Adrenal gland (tissue), 12 donors: ENCODE results near the gene KIAA1958. TPM values are rescaled to one million over a fixed set of nuclear protein-coding genes. Genes with fewer than 3 reads are reported as not detected.

ENCODE experiments used
- DNase-seq, 7 donors: peaks; one replicate each; pipeline ENCODE4 v3.0.0-alpha.2; 2019 to 2020
- H3K27ac ChIP-seq, 5 donors: fragments of 200-600 bp; sonication (generic) in 4 of 5; 1 replicate in 3 of 5; 2 replicates in 2 of 5; pipeline versions ENCODE4 v1.5.1 to v1.8.0; 2016 to 2020; ENCODE audit warnings: mild to moderate bottlenecking in 1 of 5
- H3K27me3 ChIP-seq: fragments of 200-600 bp; 2 replicates; pipeline ENCODE4 v1.8.0; 2021
- H3K36me3 ChIP-seq, 2 donors: fragments of 200-600 bp; replicated peaks in 1 of 2; 1 replicate in 1 of 2; 2 replicates in 1 of 2; pipeline versions ENCODE4 v1.5.1 to v1.8.0; 2018 to 2022
- H3K4me1 ChIP-seq, 2 donors: fragments of 200-600 bp; replicated peaks in 1 of 2; 1 replicate in 1 of 2; 2 replicates in 1 of 2; pipeline versions ENCODE4 v1.5.1 to v1.8.0; 2018 to 2021
- H3K4me3 ChIP-seq, 4 donors: fragments of 200-600 bp; sonication (generic) in 3 of 4; one replicate each; pipeline ENCODE4 v1.5.1; 2016 to 2018
- H3K9me3 ChIP-seq, 3 donors: fragments of 200-600 bp; sonication (generic) in 1 of 3; replicated peaks in 1 of 3; 1 replicate in 2 of 3; 2 replicates in 1 of 3; pipeline versions ENCODE4 v1.5.1 to v1.8.0; 2016 to 2021
- POLR2A ChIP-seq, 2 donors: fragments of 450-650 bp; IDR thresholded peaks; one replicate each; pipeline ENCODE4 v1.6.1; 2017; ENCODE audit warnings: antibody characterized with exemption in 2 of 2, mild to moderate bottlenecking in 2 of 2, moderate library complexity in 1 of 2
- WGBS, 4 donors: extraction: QIAGEN DNeasy Blood & Tissue Kit in 2 of 4; methylation state at CpG; one replicate each; pipeline versions ENCODE4 v1.1.5 to v1.1.7; 2013 to 2017; 5-methylcytosine and 5-hydroxymethylcytosine counted together
- intact Hi-C, 2 donors: fragments of 100-400 bp; cut with DNase I; formaldehyde crosslinking; loops; one replicate each; pipeline versions ENCODE4 v1.14.1 to v1.15.0; 2022 to 2023
- polyA plus RNA-seq, 3 donors: library from polyadenylated mRNA; stranded (reverse); fragments of 200-250 nt in 2 of 3; fragments of 350-450 nt in 1 of 3; fragmentation: Illumina TruSeq in 1 of 3; extraction: RNeasy Lipid Tissue Mini Kit (QIAGEN cat#74804) in 1 of 3; gene quantifications; one replicate each; pipeline ENCODE4 v1.2.3, GENCODE V29; 2013 to 2014
- total RNA-seq, 9 donors: library from RNA; depleted of rRNA in 4 of 9; stranded (reverse); fragments of >200 nt in 4 of 9; fragments of 120-200 nt in 1 of 9; fragmentation: NEBNext Ultra II Directional in 1 of 9; extraction: Animal tissue kit (Norgen Biotek cat#: 25700) in 1 of 9; gene quantifications; one replicate each; pipeline versions ENCODE4 v1.1.0 to v1.2.4, GENCODE V29; 2013 to 2023
- TF ChIP-seq, protein P1 (sequence below), 6 experiments: fragments of 450-650 bp in 4 of 6; fragments of 200-600 bp in 2 of 6; sonication (generic) in 1 of 6; IDR thresholded peaks; 1 replicate in 5 of 6; 2 replicates in 1 of 6; pipeline versions ENCODE4 v1.5.1 to v1.8.0; 2016 to 2021; ENCODE audit warnings: antibody characterized with exemption in 6 of 6, mild to moderate bottlenecking in 2 of 6, moderate library complexity in 1 of 6
- donor health status: healthy with polysubstance abuse.
- donor health status: Bipolar disorder and iron deficiency.
- donor health status: DM: yes; HTN: yes; CAD: no.
- donor health status: DM: no; HTN: no; CAD: no.
- donor health status: DM: no; HTN: no; CAD: no.
- donor health status: DM: yes; HTN: yes; CAD: no.

KIAA1958 gene
- total and polyA plus RNA-seq, 12 donors = 3.5 to 67.2 (median 30.0) TPM

DNA sequence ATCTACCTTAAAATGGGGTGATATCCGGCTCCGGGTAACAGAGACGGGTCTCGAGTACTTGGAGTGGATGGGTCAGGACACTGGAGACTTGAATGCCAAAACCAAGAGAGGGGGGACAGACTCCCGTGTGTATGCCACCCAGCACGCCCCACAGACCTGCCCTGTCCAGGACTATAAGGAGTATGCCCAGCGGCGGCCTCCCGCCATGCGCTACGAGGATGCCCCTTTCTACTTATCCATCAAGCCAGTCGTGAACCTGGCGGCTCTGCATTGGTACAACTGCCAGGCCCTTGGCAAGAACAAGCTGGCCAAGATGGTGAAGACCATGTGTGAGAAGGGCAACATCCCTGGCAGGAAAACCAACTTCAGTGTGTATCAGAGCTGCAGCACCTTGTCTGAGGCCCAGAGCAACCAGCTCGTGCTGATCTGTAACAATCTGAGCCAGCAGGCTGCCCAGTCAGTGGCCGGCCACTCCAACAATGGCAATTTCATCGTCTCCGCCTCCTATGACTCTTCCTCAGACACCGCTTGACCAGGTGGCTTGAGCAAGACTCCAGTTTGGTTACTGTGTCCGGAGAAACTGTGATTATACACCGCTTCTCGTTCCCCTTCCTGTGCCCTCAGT is 131.9 kb downstream of the KIAA1958 start:
- no peaks in the 10 kb centered on the region for H3K27me3 ChIP-seq
- H3K4me1 ChIP-seq = peaks cover 0 to 18% of the 10 kb centered on the region in 2 donors
- no peak overlapping the region for H3K27ac ChIP-seq
- H3K4me3 ChIP-seq = no peak overlapping the region
- TF ChIP-seq POLR2A (IDR thresholded peaks at IDR 0.05) = no peak
- TF ChIP-seq, protein P1, sequence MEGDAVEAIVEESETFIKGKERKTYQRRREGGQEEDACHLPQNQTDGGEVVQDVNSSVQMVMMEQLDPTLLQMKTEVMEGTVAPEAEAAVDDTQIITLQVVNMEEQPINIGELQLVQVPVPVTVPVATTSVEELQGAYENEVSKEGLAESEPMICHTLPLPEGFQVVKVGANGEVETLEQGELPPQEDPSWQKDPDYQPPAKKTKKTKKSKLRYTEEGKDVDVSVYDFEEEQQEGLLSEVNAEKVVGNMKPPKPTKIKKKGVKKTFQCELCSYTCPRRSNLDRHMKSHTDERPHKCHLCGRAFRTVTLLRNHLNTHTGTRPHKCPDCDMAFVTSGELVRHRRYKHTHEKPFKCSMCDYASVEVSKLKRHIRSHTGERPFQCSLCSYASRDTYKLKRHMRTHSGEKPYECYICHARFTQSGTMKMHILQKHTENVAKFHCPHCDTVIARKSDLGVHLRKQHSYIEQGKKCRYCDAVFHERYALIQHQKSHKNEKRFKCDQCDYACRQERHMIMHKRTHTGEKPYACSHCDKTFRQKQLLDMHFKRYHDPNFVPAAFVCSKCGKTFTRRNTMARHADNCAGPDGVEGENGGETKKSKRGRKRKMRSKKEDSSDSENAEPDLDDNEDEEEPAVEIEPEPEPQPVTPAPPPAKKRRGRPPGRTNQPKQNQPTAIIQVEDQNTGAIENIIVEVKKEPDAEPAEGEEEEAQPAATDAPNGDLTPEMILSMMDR (IDR thresholded peaks at IDR 0.05) = no peak
- WGBS, 4 donors = 95 to 99% (median 96%) methylated on average over 15 to 21 of the region's 21 CpGs
- no peak for DNase-seq
- H3K9me3 ChIP-seq = no peaks in the 10 kb centered on the region
- H3K36me3 ChIP-seq = no peaks in the 10 kb centered on the region
- intact Hi-C loops = no loop called here

DNA sequence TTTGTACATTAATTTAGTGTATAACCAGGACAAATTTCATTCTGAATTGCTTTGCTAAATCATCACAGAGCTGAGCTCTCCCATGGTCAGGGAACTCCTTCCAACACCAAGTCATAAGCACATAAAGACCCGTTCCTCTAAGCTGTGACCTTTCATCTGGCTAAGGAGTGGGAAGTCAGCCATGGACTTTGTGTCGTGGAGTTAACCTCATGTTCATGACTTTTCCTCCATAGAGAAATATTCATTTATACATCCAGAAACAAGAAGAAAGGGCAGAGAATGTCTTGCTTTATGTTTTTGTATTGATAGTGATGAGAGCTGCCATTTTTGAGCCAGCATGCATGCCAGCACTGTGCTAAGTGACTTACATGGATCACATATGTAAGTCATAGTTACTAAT is 133.8 kb downstream of the KIAA1958 start:
- peaks cover 0 to 17% of the 10 kb centered on the region in 2 donors for H3K4me1 ChIP-seq
- H3K36me3 ChIP-seq = no peaks in the 10 kb centered on the region
- TF ChIP-seq, protein P1 (IDR thresholded peaks at IDR 0.05) = no peak
- H3K9me3 ChIP-seq = no peaks in the 10 kb centered on the region
- no peak overlapping the region for H3K4me3 ChIP-seq
- no peaks in the 10 kb centered on the region for H3K27me3 ChIP-seq
- DNase-seq = no peak
- no peak overlapping the region for H3K27ac ChIP-seq
- 29 to 35% (median 32%) methylated on average over 2 of the region's 2 CpGs for WGBS, 4 donors
- intact Hi-C loops = no loop called here

DNA sequence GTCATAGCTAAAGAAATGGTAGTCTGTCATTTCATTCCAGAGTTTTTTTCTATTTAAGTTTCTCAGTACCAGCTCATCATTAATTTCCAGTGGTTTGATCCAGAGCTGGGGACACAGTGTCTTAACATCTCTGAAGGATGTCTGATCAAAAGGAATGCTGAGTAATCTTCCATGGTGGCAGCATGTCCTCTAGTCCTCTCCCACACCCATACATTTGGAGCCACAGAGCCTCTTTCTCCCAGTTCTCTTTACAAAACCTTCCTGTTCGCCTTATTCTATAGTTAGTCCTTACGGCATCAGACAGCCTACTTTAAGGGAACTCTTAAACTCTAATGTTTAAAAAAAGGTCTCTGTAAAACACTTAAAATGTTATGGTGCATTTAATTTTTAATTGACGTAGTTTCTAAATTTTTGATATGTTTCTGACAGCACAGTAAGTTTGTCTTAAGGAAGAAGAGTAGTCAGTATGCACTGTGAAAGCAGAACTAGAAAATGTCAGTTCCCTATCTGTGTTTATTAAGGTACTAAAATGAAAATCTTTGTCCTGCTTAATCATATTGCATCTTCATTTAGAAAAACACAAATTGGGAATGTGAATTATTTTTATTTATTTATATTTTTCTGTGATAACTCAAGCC is 134.5 kb downstream of the KIAA1958 start:
- no peaks in the 10 kb centered on the region for H3K27me3 ChIP-seq
- TF ChIP-seq, protein P1 (IDR thresholded peaks at IDR 0.05) = no peak
- TF ChIP-seq POLR2A (IDR thresholded peaks at IDR 0.05) = no peak
- H3K9me3 ChIP-seq = no peaks in the 10 kb centered on the region
- no peak overlapping the region for H3K4me3 ChIP-seq
- WGBS, 4 donors = 55 to 84% (median 64%) methylated on average over 3 of the region's 3 CpGs
- no peak for DNase-seq
- peaks cover 0 to 17% of the 10 kb centered on the region in 2 donors for H3K4me1 ChIP-seq
- H3K27ac ChIP-seq = no peak overlapping the region
- no peaks in the 10 kb centered on the region for H3K36me3 ChIP-seq
- intact Hi-C loops = no loop called here

DNA sequence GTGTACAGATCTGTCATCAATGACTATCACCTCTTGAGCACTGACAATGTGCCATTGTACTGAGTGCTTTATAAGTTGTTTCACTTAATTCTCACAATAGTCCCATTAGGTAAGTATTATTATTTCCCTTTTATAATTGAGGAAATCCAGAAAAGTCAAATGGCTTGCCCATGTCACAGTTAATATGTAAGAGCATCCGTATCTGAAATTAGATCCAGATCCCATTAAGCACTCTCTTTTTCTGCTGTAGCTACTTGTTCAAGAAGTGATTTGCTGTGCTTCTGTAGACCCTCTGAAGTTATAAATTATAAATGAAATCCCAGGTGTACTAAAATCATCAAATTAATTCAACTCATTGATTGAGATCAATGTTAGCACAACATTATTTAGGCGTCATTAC is 136.6 kb downstream of the KIAA1958 start:
- intact Hi-C loops = no loop called here
- H3K4me3 ChIP-seq = no peak overlapping the region
- no peak for DNase-seq
- peaks cover 0 to 17% of the 10 kb centered on the region in 2 donors for H3K4me1 ChIP-seq
- no peak overlapping the region for H3K27ac ChIP-seq
- no peaks in the 10 kb centered on the region for H3K27me3 ChIP-seq
- no peaks in the 10 kb centered on the region for H3K9me3 ChIP-seq
- no peaks in the 10 kb centered on the region for H3K36me3 ChIP-seq
- TF ChIP-seq, protein P1 (IDR thresholded peaks at IDR 0.05) = no peak
- no peak for TF ChIP-seq POLR2A (IDR thresholded peaks at IDR 0.05)
- WGBS, 4 donors = 92 to 97% (median 95%) methylated on average over 2 of the region's 2 CpGs
